GM19025 (cell line): ENCODE data around the gene HERC4.
"Not testable (repeated sequence)": the region's sequence is repeated elsewhere in the genome, so short reads cannot be mapped to it uniquely, and the experiment has no call there.

ENCODE experiments used
- ATAC-seq: cut with Tn5 transposase; IDR thresholded peaks from one replicate; pipeline ENCODE4 v1.9.1; 2021; ENCODE audit warnings: mild to moderate bottlenecking, low read depth, moderate library complexity; ENCODE audit not compliant: unreplicated experiment

The HERC4 gene

GRCh38 chr10:68049289-68050078 is 25.6 kb downstream of the HERC4 start:
- ATAC-seq, result no peak

GRCh38 chr10:68047554-68048327 is 27.3 kb downstream of the HERC4 start:
- no peak for ATAC-seq

GRCh38 chr10:68047122-68047521 is 28.0 kb downstream of the HERC4 start:
- ATAC-seq, result no peak

GRCh38 chr10:68046642-68047041 is 28.4 kb downstream of the HERC4 start:
- ATAC-seq, result no peak

- no peak for ATAC-seq
These were observed 32.1 kb downstream of the HERC4 start for GRCh38 chr10:68043030-68043429.

GRCh38 chr10:68032113-68032512 is 43.0 kb downstream of the HERC4 start:
- ATAC-seq, result no peak

- ATAC-seq, result no peak
These were observed 47.7 kb downstream of the HERC4 start for GRCh38 chr10:68027429-68027828.

GRCh38 chr10:68023292-68023691 is 51.8 kb downstream of the HERC4 start:
- no peak for ATAC-seq

GRCh38 chr10:68022324-68022723 is 52.8 kb downstream of the HERC4 start:
- ATAC-seq, result not testable (repeated sequence)

- ATAC-seq, result not testable (repeated sequence)
These were observed 58.6 kb downstream of the HERC4 start for GRCh38 chr10:68016519-68016918.

- ATAC-seq, result no peak
These were observed 64.6 kb downstream of the HERC4 start for GRCh38 chr10:68010426-68010940.

GRCh38 chr10:68007356-68007755 is 67.7 kb downstream of the HERC4 start:
- ATAC-seq, result no peak

GRCh38 chr10:68001539-68001938 is 73.5 kb downstream of the HERC4 start:
- ATAC-seq, result no peak

- ATAC-seq, result no peak
These were observed 74.1 kb downstream of the HERC4 start for GRCh38 chr10:68001000-68001399.

- ATAC-seq, result no peak
These were observed 85.0 kb downstream of the HERC4 start for GRCh38 chr10:67990093-67990492.

GRCh38 chr10:67988606-67989005 is 86.5 kb downstream of the HERC4 start:
- no peak for ATAC-seq

GRCh38 chr10:67982603-67983002 is 92.5 kb downstream of the HERC4 start:
- ATAC-seq, result not testable (repeated sequence)

- ATAC-seq, result no peak
These were observed 96.3 kb downstream of the HERC4 start for GRCh38 chr10:67978749-67979148.

- no peak for ATAC-seq
These were observed 97.8 kb downstream of the HERC4 start for GRCh38 chr10:67977251-67977650.

GRCh38 chr10:67976292-67977245 is 98.5 kb downstream of the HERC4 start:
- ATAC-seq, result no peak
